Measurements from ENCODE around the gene COBLL1.

- TF ChIP-seq CTCF (conservative IDR thresholded peaks at IDR 0.05) (no peak), ZFX (IDR thresholded peaks at IDR 0.05) (no peak)
These were observed 166.6 kb downstream of the COBLL1 start for GRCh38 chr2:164675027-164675426.

Measured in C4-2B (cell line).